ENCODE measurements around the gene ZNF564. TPM values are rescaled to one million over a fixed set of nuclear protein-coding genes. Genes with fewer than 3 reads are reported as not detected.
"Not testable (repeated sequence)": the region's sequence is repeated elsewhere in the genome, so short reads cannot be mapped to it uniquely, and the experiment has no call there.

ZNF564 gene
- 10 to 100 TPM in 3 of 4 donors, 1 to 10 TPM in 1; 7.2 to 15.9 (median 13.9) TPM for polyA plus RNA-seq (ENCODE audit: insufficient read length in 4 of 4)

GRCh38 chr19:12551060-12551832 lies at the start of gene ZNF564:
ZNF564 (minus strand) TSS chr19:12551482; CDS start chr19:12551332, 150 bp downstream.
- peak; percentile 96 to 99 (median 96) for DNase-seq (ENCODE audit: low read depth in 4 of 4, low spot score in 3 of 4)

- no peak for DNase-seq (ENCODE audit: low read depth in 4 of 4, low spot score in 3 of 4)
These were observed 46.3 kb upstream of the ZNF564 start for GRCh38 chr19:12597594-12597993.

- DNase-seq (ENCODE audit: low read depth in 4 of 4, low spot score in 3 of 4): peak in 2 of 4 donors; percentile 19 to 34
These were observed 45.8 kb upstream of the ZNF564 start for GRCh38 chr19:12596927-12597548.

- DNase-seq (ENCODE audit: low read depth in 4 of 4, low spot score in 3 of 4): no peak
These were observed 45.2 kb upstream of the ZNF564 start for GRCh38 chr19:12596485-12596884.

GRCh38 chr19:12581100-12581499 lies 29.8 kb upstream of the ZNF564 start:
- no peak for DNase-seq (ENCODE audit: low read depth in 4 of 4, low spot score in 3 of 4)

- DNase-seq (ENCODE audit: low read depth in 4 of 4, low spot score in 3 of 4): no peak
These were observed 29.0 kb upstream of the ZNF564 start for GRCh38 chr19:12580180-12580694.

- no peak for DNase-seq (ENCODE audit: low read depth in 4 of 4, low spot score in 3 of 4)
These were observed 27.4 kb upstream of the ZNF564 start for GRCh38 chr19:12578641-12579040.

- DNase-seq (ENCODE audit: low read depth in 4 of 4, low spot score in 3 of 4): no peak
These were observed 22.8 kb upstream of the ZNF564 start for GRCh38 chr19:12574036-12574435.

GRCh38 chr19:12567951-12568350 lies 16.7 kb upstream of the ZNF564 start:
- no peak for DNase-seq (ENCODE audit: low read depth in 4 of 4, low spot score in 3 of 4)

GRCh38 chr19:12566380-12566779 lies 15.1 kb upstream of the ZNF564 start:
- DNase-seq (ENCODE audit: low read depth in 4 of 4, low spot score in 3 of 4): not testable (repeated sequence)

- DNase-seq (ENCODE audit: low read depth in 4 of 4, low spot score in 3 of 4): peak; percentile 39 to 73 (median 60)
These were observed 12.9 kb upstream of the ZNF564 start for GRCh38 chr19:12564016-12564664.

GRCh38 chr19:12555456-12555930 lies 4.2 kb upstream of the ZNF564 start:
- no peak for DNase-seq (ENCODE audit: low read depth in 4 of 4, low spot score in 3 of 4)

- no peak for DNase-seq (ENCODE audit: low read depth in 4 of 4, low spot score in 3 of 4)
These were observed 4.4 kb downstream of the ZNF564 start for GRCh38 chr19:12546903-12547302.

GRCh38 chr19:12546068-12546467 lies 5.2 kb downstream of the ZNF564 start:
- no peak for DNase-seq (ENCODE audit: low read depth in 4 of 4, low spot score in 3 of 4)

GRCh38 chr19:12545267-12545666 lies 6.0 kb downstream of the ZNF564 start:
- no peak for DNase-seq (ENCODE audit: low read depth in 4 of 4, low spot score in 3 of 4)

- no peak for DNase-seq (ENCODE audit: low read depth in 4 of 4, low spot score in 3 of 4)
These were observed 6.8 kb downstream of the ZNF564 start for GRCh38 chr19:12544401-12544876.

GRCh38 chr19:12543855-12544254 lies 7.4 kb downstream of the ZNF564 start:
- DNase-seq (ENCODE audit: low read depth in 4 of 4, low spot score in 3 of 4): no peak

- no peak for DNase-seq (ENCODE audit: low read depth in 4 of 4, low spot score in 3 of 4)
These were observed 24.0 kb downstream of the ZNF564 start for GRCh38 chr19:12527034-12527836.

- DNase-seq (ENCODE audit: low read depth in 4 of 4, low spot score in 3 of 4): no peak
These were observed 24.7 kb downstream of the ZNF564 start for GRCh38 chr19:12526542-12526941.

GRCh38 chr19:12521996-12522395 lies 29.3 kb downstream of the ZNF564 start:
- no peak for DNase-seq (ENCODE audit: low read depth in 4 of 4, low spot score in 3 of 4)

All from left renal pelvis (tissue), 4 donors.